Heart left ventricle (tissue), 13 donors: Measurements from ENCODE around the gene RETN.

Source experiments
- CTCF ChIP-seq, 12 donors: fragments of 200-600 bp; sonication (generic) in 4 of 12; IDR thresholded peaks; one replicate each; pipeline versions ENCODE4 v1.5.0 to v1.8.0; 2018 to 2022; ENCODE audit warnings: antibody characterized with exemption in 12 of 12, mild to moderate bottlenecking in 5 of 12
- POLR2A ChIP-seq, 2 donors: fragments of 450-650 bp; IDR thresholded peaks; one replicate each; pipeline ENCODE4 v1.6.1; 2017; ENCODE audit warnings: antibody characterized with exemption in 2 of 2, mild to moderate bottlenecking in 2 of 2, moderate library complexity in 2 of 2
- donor health status: ischemic (EF 13 %, LVEDD 7.1; RV severe dilation, severe dysfunction).
- donor health status: DM: no; HTN: yes; CAD: no.
- donor health status: DM: no; HTN: no; CAD: no.
- donor health status: ischemic (EF 25% LVEDD 6.9; RV normal size, moderate dysfunction).
- donor health status: ischemic (EF 25% LVEDD 5.7; RV mildly dilated, moderate dysfunction).
- donor health status: ischemic (EF 35%, LVEDD 5.7; RV mildly dilated, moderate dysfunction).
- donor health status: nonischemic (EF 11% LVEDD 7.7; RV severe dilation, severe dysfunction).
- donor health status: DM: yes; HTN: yes; CAD: no.
- donor health status: PGD.
- donor health status: ischemic (EF 29% LVEDD 5.4; RV normal size, mild dysfunction).
- donor health status: nonischemic (EF 23%, LVEDD 6.1; RV moderate dilation, normal function).

GRCh38 chr19:7665076-7665475 is 3.8 kb upstream of the RETN start:
- no peak for TF ChIP-seq POLR2A (IDR thresholded peaks at IDR 0.05)
- TF ChIP-seq CTCF (IDR thresholded peaks at IDR 0.05): no peak
